ENCODE measurements around the gene SHPK.

Gene SHPK

GRCh38 chr17:3613124-3613523 is 22.9 kb downstream of the SHPK start:
- no peak for DNase-seq (ENCODE audit: low read depth)
- no peak overlapping the region for H3K4me3 ChIP-seq (replicated peaks; ENCODE audit: low read depth, low read length)
- TF ChIP-seq CTCF (IDR thresholded peaks at IDR 0.05; ENCODE audit: low read length, missing control alignments), result no peak

GRCh38 chr17:3610523-3610922 is 25.5 kb downstream of the SHPK start:
- no peak for TF ChIP-seq CTCF (IDR thresholded peaks at IDR 0.05; ENCODE audit: low read length, missing control alignments)
- no peak for DNase-seq (ENCODE audit: low read depth)

GRCh38 chr17:3609689-3610088 is 26.4 kb downstream of the SHPK start:
- no peak for DNase-seq (ENCODE audit: low read depth)
- no peak overlapping the region for H3K4me3 ChIP-seq (replicated peaks; ENCODE audit: low read depth, low read length)
- no peak for TF ChIP-seq CTCF (IDR thresholded peaks at IDR 0.05; ENCODE audit: low read length, missing control alignments)

More at GRCh38 chr17:3610523-3610922, 25.5 kb downstream of the SHPK start:
- H3K4me3 ChIP-seq (replicated peaks; ENCODE audit: low read depth, low read length), result no peak overlapping the region

GRCh38 chr17:3603870-3604259 is 32.2 kb downstream of the SHPK start:
- TF ChIP-seq CTCF (IDR thresholded peaks at IDR 0.05; ENCODE audit: low read length, missing control alignments), result no peak

GRCh38 chr17:3603119-3603869 is 32.8 kb downstream of the SHPK start:
- peak; percentile 57 for DNase-seq (ENCODE audit: low read depth)
- TF ChIP-seq CTCF (IDR thresholded peaks at IDR 0.05; ENCODE audit: low read length, missing control alignments), result no peak
- no peak overlapping the region for H3K4me3 ChIP-seq (replicated peaks; ENCODE audit: low read depth, low read length)

More at GRCh38 chr17:3603870-3604259, 32.2 kb downstream of the SHPK start:
- no peak overlapping the region for H3K4me3 ChIP-seq (replicated peaks; ENCODE audit: low read depth, low read length)
- no peak for DNase-seq (ENCODE audit: low read depth)

- H3K4me3 ChIP-seq (replicated peaks; ENCODE audit: low read depth, low read length), result no peak overlapping the region
- peak; percentile 38 for DNase-seq (ENCODE audit: low read depth)
- peak; percentile 38 for TF ChIP-seq CTCF (IDR thresholded peaks at IDR 0.05; ENCODE audit: low read length, missing control alignments)
These were observed 33.6 kb downstream of the SHPK start for GRCh38 chr17:3602499-3602898.
